HPDE6-E6E7 (cell line): ENCODE data around the gene MAOB.

Source experiments
- DNase-seq: peaks from one replicate; pipeline ENCODE4 v3.0.0; 2011; ENCODE audit warnings: missing footprints; ENCODE audit errors: extremely low spot score

Gene MAOB

DNA sequence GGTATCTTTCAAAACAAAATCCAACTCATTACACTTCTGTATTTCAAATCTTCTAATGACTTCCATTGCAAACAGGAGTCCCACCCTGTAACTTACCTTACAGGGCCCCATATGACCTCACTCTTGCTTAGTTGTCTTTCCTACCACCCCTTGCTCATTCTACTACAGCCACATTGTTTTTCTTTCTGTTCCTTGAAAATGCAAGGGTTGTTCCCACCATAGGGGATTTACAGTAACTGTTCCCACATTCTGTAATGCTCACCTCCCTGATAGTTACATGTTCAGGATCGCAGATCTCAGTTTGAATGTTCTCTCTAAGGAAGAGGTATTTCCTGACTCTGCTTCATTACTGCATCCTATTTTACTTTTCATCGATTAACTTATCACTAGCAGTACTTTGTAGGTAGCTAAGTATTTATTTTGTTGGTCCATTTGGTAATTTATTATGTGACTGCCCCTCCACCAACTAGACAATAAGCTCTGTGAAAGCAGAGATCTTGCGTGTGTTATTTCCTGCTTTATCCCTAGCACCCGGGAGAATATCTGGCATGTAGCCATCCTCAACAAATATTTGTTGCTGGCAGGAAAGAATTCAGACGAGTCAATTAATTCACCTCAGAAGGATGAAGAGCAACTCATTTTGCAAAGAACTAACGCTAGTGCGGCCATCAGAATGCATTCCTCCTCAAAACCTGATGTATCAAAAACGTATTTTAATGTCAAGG lies 21.4 kb downstream of the MAOB start:
- no peak for DNase-seq

DNA sequence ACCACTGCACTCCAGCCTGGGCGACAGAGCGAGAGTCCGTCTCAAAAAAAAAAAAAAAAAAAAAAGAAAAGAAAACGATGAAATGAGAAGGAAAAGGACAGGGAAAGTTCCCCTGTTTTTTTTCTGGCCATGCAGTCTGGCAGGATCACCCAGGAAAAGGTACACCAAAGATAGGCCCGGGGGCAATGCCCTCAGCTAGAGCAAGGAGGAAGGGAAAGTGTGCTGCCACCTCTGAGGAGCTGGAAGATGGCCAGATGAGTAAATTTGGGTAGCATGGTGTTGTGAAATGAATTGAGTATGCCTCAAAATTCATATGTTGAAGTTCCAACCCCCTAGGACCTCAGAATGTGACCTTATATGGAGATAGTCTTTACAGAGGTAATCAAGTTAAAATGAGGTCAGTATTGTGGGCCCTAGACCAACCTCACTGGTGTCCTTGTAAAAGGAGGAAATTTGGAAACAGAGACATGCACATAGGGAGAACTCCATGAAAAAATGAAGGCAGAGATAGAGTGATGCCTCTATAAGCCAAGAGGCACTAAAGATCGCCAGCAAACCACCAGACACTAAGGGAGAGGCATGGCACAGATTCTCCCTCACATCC lies 28.9 kb downstream of the MAOB start:
- no peak for DNase-seq

DNA sequence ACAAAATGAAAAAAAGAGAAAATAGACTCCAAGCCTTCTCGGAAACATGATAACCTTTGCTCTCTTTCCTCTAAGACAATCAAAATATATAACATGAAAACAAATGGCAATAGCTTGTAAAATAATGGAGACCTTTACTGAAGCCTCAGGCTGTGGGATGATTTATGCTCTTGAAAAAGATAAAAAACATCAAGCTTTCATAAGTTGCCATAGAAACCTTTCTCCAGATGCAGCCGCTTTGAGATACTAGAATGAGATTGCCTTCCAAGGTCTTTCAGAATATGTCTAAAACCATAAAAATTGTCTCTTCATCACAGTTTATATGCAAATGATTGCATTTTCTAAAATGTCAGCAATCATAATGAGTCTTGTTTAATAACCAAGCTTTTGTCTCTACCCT lies 31.6 kb downstream of the MAOB start:
- DNase-seq, result no peak

DNA sequence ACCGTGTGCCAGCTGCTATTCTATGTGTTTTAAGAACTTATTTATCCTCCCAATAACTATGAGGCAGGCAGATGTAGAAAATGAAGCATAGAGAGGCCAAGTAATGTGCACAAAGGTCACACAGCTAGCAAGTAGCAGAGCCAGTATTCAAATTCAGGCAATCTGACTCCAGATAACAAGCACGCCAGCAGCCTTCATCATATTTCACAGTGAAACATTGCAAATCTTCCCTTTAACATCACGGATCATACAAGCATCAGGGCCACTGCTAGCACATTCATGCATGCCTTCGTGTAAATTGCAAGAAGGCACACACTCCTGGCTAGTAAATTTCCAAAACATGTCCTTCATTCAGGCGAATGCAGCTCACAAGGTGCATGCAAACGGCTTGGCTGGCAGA lies 33.1 kb downstream of the MAOB start:
- no peak for DNase-seq

DNA sequence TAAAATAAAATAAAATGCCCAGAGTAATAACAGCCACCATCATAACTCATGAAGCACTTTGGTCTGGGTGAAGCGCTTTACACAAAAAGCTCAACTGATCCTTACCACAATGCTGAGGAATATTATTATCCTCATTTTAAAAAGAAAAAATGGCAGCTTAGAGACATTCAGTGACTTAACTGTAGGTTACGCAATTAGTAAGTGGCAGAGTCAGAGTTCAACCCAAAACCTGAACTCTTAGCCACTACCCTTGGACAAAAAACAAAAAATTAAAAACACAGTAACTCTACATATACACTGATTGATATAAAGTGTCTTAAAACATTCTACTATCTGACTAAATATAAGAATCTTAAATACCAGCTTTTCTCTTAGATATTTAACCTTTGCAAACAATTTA lies 34.9 kb downstream of the MAOB start:
- DNase-seq, result no peak

DNA sequence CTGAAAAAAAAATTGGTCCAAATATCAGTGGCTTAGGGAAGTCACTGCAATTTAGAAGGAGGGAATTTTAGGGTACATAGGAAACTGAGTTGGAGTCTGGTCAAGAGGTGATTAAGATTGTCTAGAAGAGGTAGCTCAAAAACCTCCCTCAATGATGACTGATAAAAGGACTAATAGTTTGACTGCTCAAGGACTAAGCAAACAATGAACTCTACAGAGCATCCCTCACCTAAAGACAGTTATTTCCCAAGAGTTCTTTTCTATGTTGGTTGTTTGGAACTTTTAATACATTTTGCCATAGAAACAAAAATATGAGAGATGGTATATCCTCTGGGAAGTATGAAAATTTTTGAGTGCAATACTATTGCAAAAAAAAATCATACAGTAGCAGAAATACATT lies 35.7 kb downstream of the MAOB start:
- DNase-seq, result no peak

DNA sequence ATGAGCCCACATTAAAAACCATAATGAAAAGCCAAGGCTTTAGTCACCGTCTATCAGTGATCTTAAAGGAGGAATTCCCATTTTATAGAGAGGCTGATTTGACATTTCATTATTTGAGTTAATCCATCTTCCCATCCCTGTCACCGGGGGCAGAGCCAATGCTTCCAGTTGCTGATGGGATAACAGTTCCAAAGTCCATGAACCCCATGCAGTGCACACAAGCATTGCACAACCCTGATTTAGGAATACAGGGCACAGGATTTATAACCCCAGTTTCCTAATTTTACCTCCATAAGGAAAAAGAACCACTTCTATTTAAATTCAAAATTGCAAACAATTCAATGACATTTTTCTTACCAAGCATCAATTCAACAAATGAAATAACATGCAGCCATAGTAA lies 36.5 kb downstream of the MAOB start:
- no peak for DNase-seq

DNA sequence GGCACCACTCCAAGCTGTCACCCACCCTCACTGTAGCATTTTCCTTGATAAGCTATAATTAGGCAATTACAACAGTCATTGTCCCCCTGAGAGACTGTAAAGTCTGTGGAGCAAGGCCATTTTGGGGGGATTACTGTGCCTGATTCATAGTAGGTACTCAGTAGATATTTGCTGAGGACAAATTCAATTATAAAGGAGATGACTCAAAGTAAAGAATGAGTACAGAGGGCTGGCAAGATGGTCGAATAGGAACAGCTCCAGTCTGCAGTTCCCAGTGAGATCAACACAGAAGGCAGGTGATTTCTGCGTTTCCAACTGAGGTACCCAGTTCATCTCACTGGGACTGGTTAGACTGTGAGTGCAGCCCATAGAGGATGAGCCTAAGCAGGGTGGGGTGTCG lies 42.0 kb downstream of the MAOB start:
- DNase-seq, result no peak

DNA sequence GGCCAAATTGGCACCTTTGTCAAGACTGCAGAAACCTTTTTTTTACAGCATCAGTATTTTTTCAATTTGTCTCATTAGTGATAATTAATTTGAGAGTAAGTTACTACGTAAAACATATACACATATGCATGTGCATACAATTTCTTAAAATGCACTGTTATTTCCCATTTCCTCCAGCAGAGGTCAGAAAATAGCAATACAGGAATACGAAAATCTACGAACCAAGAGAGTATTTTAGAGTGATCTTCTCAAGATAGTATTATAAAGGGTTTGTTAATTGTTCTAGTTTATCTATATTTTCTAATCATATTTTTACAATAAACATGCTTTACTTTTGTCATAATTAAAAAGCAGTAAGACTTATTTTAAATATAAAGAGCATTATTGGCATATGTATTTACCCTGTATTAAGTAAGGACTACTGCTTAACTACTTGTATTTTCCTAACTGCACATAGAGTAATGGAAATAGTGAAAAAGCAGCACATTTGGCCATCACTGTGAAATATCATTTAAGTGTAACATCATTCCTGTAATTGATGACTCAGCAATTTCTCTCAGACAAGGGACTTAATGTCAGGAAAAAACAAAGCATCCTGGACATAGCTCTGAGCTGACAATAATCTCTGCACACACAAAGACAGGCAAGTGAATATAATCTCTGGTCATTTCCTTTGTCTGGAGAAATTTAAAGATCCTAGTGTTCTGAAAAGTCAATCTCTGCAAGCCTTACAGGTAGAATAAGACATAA lies 45.6 kb downstream of the MAOB start:
- DNase-seq, result peak; percentile 5

DNA sequence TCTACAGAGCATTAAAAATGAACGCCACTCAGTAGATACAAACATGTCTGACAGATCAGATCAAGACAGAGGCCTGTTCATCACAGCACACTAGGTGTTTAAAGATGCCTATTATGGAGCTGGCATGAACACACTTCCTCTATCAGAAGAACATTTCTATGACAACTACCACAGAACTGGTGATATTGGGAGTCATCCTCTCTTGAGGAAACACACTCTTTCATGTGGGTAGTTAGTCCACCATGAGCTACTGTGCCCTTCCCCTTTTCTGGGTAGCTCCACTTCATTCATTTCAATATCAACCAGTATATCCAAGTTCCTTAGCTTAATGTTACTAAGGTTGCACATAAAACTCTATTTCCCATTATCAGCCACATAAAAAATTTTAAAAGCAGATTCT lies 46.7 kb downstream of the MAOB start:
- no peak for DNase-seq

DNA sequence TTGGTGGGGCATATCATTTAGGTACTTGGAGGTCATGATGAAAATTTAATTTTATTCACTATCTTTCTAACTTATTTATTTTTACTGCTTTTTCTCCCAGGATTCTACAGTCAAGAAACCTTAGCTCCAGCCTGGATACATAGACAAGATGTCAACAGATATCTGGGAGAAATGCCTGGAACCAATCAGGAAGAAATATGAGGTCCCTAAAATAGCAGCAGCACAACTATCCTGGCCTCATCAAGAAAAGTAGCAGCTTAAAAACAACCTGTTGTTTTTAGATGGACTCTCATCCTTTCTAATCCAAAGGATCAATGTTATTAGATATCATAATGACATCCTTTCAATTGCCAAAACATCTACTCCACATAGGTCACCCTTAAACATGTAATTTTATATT lies 54.5 kb downstream of the MAOB start:
- DNase-seq, result no peak

DNA sequence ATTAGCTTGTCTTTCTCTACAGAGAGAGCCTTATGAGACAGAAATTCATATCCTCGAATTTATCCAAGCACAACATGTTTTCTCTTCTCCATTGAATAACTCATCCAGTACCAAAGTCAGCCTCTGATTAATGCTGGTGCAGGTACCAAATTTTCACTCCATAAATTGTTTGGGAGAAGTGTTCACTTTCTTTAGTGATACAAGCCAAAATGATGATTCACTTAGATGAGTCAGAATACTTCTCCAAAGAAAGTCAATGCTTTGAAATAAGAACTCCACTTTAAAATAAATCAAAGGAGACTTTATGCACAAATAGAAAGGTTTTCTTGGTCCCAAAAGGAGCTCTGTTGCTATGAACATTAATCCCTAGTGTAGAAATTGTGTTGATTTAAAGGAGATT lies 60.2 kb downstream of the MAOB start:
- no peak for DNase-seq

DNA sequence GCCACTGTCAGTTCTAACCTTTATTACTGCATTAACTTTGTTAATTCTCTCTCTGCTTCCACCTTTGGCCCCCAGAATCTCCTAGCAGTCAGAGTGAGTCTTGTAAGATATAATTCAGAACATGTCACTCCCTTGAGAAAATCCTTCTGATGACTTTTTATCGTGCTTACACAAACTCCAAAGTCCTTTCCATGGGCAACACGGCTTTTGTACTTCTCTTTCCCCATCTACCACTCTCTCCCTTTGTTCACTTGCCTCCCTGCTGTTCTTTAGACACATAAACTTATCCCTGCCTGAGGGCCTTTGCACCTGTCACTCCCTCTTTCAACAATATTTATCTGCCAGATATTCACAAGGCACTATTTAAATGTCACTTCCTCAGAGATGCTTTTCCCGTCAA lies 64.8 kb downstream of the MAOB start:
- no peak for DNase-seq

DNA sequence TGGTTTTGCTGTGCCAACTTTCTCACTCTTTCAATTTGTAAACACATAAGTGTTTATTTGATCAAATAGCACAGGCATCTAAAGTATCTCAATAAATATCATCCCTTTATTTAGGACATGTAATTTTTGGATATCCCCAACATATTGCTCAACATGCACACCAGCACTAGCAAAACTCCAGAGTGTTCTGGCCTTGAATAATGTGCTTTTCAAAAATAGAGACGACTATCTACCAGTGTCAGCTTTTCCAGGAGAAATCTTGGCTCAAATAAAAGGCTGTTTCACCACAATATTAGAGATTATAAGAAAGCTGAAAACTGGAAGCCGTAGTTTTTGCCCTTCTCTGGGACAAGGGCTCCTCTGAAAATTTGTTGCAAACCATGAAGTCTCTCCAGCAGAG lies 67.0 kb downstream of the MAOB start:
- DNase-seq, result no peak

DNA sequence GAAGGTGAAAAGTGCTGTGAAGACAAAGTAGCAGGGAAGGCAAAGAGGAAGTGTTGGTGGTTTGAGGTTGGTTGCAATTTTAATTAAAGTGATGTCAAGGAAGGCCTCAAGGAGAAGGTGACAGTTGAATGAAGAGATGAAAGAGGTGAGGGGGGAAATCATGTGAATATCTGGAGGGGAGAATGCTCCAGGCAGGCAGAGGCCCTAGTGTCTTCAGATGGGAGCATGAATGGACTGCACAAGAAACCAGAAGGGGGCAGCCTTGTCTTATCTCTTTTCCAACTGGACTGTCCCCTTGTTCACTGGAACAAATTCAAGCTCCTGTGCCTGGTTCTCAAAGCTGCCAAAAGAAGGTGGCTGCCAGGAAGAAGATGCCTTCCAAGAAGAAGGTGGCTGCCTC lies 68.4 kb downstream of the MAOB start:
- DNase-seq, result no peak

DNA sequence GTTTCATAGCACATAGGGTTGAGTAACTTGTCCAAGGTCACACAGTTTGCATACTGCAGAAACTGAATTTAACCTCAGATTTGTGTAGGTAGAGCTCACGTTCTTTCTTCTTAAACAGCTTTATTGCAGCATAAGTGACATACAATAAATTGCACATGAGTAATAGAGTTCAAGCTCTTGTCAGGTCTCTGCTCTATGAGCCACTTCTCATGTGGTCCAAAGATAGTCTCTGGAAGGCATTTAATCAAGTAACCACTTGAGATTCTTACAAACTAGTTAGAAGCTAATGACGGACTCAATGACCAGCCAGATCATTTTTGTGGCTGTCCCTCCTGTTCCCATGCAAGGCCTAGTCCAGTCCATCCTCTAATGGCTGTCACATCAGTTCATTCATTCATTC lies 68.9 kb downstream of the MAOB start:
- DNase-seq, result no peak

DNA sequence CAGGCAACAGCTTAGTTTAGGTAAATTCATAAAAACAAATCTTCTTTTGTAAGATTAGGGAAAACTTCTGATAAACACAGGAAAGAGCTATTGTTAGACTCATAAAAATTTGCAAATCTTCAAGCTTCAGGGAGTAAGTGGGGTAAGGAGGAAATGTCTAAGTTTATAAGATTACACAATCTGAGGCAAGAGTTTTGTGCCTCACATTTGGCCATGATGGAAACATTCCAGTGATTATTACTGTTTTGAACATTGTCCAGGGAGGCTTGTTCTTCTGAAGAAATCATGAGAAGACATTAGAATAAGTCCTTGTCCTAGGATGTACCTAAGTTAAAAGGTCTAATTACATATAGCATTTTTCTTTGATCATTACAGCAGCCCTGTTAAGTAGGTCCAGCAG lies 72.8 kb downstream of the MAOB start:
- DNase-seq, result no peak

DNA sequence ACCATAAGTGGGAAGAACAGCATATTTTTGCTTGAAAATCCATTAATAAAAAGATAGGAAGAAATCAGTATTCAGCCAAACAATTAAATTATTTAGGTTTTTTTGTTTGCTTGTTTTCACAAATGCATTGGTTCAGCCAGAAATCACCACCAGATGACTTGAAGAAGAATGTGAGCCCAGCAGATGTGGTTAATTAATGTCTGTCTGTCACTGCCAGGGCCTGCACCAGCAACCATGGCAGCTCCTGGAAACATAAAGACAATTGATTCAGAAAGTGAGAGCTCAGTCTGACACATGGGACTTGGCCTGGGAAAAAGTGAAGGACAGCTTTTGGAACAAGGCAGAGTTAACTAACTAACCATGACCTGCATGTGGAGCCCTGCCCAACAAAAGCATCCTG lies 74.0 kb downstream of the MAOB start:
- DNase-seq, result no peak

DNA sequence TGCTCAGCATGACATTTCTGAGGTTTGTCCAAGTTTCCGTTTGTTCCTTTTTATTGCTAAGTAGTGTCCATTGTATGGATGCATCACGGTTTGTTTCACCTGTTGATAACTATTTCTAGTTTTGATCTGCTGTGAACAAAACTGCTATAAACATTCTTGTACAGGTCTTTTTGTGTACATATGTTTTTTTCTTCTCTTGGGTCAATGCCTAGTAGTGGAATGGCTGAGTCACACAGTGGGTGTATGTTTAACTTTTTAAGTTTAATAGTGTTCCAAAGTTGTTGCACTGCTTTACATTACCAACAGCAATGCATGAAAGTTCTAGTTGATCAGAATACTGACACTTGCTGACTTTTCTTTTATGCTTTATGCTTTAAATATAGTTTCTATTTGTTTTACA lies 76.7 kb downstream of the MAOB start:
- DNase-seq, result no peak

DNA sequence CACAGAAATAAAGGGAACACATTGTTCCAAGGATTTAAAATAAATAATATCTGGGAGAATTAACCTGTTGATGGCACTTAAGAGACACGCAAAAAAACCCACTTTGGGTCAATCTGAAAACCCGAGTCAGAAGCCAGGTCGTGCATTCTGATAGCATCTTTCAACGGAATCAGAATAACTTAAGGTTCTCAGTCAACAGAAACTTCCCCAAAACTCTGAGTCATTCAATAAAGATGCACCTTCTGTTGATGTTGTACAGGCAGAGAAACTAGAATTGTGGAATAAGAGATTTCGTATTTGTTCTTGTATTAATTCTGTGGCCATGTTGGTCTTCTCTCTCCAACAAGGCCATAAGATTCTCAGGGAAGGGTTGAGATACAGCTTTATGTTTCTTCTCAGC lies 78.2 kb downstream of the MAOB start:
- DNase-seq, result no peak

DNA sequence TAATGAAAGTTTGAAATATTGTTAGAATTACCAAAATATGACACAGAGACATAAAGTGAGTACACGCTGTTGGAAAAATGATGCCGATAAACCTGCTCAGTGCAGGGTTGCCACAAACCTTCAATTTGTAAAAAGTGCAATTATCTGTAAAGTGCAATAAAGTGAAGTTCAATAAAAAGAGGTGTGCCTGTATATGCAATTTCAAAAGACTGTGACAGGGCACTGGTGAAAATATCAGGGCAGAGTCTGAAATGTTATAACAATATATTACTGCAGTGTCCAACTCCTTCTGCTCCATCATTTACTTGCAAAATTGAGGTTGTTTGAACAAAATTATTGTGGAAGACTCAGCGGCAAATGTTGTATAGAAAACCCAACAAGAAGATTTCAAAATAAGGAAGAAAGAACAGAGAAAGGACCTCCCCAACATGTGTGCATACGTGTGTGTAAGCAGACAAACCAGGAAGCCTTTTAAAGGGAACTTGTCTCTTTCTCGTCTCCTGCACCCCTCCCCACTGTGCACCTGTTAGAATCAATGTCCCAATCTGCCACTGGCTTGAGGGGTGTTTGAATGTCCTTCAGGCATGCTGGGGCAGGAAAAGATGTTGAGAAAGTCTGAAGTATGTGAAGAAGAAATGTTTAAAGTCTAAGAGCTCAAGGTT lies 96.2 kb downstream of the MAOB start:
- DNase-seq, result no peak

DNA sequence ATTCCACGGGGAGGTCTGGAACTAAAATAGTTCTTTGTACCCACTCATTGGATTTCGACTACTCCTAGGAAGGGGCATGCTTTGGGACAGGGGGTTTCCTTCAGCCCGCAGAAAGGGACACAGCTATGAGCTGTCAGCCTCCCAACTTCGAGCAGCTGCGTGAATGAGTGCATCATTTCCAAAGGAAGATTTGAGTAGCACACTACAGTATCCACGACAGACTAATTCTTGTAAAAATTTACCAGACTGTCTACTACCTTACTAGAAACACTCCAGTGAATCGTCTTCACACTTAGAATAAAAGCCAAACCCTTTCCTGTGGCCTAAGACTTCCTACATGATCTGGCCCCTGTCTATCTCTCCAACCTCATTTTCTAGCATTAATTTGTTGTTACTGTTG lies 124.2 kb downstream of the MAOB start:
- no peak for DNase-seq

DNA sequence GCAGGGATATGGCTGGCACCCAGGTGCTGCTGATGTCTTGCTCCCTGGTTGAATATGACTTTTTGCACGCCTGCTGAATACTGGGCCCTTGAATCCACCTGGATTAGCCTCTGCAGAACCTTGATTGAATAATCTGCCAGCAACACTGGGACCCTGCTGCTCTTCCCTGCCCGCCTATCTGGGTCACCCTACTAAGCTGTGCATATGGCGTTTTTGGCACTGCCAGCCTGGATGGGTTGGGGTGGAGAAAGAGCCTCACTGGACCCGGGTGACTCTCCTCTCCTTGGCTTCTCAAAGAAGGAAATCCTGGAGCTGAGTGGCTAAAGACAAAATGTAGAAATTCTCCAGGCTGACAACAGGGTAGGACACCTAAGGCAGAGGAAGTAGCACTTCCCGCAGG lies 126.2 kb downstream of the MAOB start:
- DNase-seq, result no peak
